Measurements from ENCODE around the gene RAB11FIP3.

The RAB11FIP3 gene

GRCh38 chr16:557463-558297 lies 132.2 kb downstream of the RAB11FIP3 start:
- DNase-seq, result no peak

- DNase-seq, result no peak
Measured at GRCh38 chr16:558298-559020, 133.0 kb downstream of the RAB11FIP3 start.

GRCh38 chr16:559021-559380 lies 133.6 kb downstream of the RAB11FIP3 start:
- DNase-seq, result no peak

DNA sequence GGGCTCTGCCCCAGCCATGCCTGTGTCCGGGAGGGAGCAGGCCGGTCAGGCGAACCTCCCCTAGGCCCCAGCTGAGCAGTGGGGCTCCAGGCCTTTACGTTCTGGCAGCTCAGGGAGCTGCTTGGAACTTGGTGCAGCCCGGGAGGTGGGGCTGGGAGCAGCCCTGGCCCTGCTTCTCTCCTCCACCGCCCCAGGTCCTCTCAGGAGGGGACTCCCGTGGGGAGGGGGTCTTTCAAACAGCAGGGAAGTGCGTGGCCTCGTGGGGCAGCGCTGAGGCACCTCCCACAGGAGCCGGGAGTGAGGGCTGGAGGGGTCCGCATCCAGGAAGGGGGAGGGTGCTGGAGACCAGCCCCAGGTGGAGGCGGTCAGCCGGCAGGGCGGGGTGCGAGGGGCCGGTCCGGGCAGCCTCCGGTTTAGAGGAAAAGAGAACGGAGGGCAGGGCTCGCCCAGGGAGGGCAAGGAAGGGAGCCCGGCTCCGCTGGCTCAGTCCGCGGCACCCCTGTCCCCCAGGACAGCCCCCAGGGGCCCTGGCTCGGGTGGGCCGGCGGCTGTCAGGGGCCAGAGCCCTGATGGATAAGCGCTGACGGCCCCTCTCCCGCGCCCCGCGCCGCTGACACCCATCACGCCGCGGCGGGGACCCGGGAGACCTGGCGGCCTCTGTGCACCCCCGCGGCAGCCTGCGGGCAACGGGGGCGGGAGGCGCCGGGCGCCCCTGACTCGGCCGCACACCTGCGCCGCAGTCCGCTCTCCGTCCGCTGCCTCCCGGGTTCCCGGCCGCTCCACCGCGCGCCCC lies 134.2 kb downstream of the RAB11FIP3 start:
- DNase-seq, result no peak

DNA sequence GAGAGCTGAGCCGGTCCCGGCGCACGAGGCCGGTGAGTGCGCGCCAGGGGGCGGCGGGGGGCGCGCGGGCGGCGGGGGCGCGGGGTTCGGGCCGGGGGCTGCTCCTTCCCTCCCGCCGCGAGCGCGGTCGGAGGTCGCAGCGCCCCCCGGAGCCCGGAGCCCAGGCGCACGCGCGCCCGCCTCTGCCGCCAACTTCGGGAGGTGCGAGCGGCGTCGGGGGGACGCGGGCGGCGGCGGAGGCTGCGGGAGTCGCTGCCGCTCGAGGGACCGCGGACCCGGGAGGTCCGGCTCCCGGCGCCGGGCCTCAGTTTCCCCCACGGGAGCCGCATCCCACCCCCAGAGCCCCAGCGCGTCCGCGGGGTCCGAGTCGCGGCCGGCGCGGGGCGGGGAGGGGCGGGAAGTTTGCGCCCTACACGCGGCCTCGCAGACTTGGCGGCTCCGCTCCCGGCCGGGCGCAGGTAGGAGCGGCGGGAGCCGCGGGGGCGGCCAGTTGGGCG lies 134.8 kb downstream of the RAB11FIP3 start, which contains the start of gene PRR35:
Gene PRR35, plus strand, starts transcription at position 191 of the 497 bp plus-strand sequence. CDS start 2,901 bp downstream, outside the sequence.
- DNase-seq, result no peak

DNA sequence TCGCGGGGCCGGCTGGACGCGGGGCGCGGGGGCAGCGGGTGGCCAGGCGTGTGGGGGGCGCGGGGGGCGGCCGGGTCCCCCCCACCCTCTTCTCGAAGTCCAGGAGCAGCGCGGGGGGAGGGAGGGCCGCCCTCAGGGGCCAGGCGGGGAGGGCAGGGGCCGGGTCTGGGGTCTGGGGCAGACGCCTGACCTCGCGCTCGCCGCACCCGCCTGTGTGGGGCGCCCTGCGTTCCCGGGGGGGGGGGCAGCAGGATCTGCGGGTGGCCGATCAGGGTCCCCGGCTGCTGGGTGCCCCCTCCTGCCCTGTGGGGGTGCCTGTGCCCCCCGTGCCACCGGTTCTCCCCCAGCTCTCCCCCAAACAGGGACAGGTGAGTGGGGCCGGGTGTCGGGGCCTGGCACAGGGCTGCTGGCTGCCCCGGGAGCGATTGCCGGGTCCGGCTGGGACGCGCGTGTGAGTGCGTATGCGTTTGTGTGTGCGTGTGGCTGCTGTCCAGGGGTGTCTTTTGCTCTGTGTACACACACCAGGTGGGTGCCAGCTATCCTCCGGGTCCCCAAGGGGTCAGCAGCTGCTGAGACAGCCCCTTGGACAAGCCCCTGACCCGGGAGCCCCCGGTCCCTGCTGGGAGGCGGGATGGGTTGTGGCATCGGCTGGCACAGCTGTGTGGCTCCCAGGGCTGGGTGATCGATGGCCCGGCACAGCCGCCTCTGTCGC lies 135.4 kb downstream of the RAB11FIP3 start:
- no peak for DNase-seq

DNA sequence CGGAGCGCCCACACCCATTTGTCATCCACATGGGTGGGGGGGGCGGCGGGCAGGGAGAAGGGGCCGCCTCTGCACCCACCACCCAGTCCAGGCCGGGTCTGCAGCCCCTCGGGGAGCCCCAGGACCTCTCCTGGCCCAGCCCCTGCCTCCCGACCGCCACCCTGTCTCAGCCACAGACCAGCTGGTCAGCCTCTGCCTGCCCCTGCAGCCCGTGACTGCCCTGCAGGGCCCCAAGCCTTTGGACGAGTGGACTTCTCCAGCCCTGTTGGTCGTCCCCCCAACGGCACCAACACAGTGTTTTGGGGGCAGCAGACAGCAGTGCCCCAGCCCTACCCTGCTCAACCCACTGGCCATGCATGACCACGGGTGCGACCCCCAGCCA lies 136.0 kb downstream of the RAB11FIP3 start:
- no peak for DNase-seq

GRCh38 chr16:561957-562938 lies 136.8 kb downstream of the RAB11FIP3 start:
- DNase-seq, result no peak

DNA sequence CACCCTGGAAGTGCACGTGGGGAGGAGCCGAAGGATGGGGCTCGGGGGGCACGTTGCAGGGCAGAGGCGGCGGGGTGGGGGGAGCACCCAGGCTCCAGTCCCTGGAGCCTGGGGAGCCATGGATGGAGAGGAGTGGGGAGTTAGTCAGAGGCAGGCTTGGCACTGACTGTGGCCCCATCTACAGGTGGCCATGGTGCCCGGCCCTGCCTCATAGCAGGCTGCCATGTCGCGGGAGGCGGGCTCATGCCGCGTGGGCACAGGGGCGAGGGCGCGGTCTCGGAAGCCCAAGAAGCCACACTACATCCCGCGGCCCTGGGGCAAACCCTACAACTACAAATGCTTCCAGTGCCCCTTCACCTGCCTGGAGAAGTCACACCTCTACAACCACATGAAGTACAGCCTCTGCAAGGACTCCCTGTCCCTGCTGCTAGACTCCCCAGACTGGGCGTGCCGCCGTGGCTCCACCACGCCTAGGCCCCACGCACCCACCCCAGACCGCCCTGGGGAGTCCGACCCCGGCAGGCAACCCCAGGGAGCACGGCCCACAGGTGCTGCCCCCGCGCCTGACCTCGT lies 137.7 kb downstream of the RAB11FIP3 start:
- DNase-seq, result no peak

DNA sequence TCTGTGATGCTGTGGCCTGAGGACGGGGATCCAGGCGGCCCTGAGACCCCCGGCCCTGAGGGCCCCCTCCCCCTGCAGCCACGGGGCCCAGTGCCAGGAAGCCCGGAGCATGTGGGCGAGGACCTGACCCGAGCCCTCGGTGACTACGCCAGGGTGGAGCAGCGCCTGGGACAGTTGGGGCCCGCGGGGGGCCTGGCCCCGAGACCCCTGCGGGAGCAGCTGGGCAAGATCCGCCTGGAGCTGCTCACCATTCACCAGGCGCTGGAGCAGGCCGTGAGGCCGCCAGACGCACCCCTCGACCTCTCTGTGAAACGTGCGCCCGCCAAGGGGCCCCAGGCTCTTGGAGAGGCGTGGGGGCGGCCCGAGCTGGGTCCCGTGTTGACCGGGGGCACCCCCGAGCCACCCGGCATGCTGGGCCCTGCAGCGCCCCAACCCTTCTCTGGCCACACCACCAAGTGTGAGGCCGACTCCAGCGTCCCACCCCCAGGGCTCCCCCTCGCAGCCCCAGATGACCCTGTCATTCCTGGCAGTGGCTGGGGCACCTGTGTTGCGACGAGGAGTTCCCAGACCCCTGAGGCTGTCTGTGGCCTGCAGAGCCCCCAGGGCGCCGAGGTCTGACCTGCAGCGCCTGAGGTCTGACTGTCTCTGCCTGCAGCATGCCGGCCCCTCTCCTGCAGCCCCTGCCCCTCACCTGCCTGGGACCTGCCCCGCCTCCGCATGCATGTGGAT lies 139.4 kb downstream of the RAB11FIP3 start:
- DNase-seq, result no peak

- no peak for DNase-seq
Measured at GRCh38 chr16:565419-566330, 140.2 kb downstream of the RAB11FIP3 start.

- DNase-seq, result peak; percentile 38 to 50
Measured at GRCh38 chr16:566475-567372, 141.3 kb downstream of the RAB11FIP3 start, which contains the start of gene NHLRC4. Gene NHLRC4 (plus strand): TSS chr16:567005. CDS start chr16:568048, 1,043 bp downstream.

DNA sequence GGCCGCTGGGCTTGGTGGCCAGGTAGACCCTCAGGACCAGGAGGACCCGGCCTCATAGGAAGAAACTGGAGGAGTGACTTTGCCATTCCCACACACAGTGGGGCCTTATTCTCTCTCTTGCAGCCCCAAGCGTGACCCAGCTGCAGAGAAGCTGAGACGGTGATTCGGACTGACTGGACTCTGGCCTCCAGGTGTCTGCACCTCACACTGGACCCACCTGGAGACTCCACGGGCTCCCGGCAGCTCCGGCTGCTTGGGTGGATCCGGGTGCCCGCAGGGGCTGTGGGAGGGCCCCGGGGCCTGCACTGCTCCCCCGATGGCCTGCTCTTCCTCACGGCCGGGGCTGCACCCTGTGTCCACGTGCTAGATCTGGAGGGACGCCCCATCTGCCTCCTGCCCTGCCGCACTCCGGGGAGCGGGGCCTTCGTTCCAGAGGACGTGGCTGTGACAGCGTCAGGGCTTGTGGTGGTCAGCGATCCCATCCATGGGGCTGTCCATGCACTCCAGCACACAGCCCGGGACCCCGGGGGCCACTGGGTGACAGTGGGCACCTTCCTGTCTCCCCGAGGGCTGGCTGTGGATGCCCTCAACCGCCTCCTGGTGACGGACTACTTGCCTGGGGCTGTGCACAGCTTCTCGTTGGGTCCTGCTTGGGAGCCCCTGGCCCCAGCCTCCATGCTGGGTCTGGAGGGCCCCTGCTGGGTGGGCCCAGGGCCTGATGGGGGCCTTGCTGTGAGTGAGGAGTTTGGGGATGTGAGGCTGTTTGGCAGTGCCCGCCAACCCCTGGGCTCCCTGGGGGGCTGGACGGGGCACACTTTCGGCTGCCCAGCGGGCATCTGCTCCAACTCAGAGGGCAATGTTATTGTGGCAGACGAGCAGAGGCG lies 142.2 kb downstream of the RAB11FIP3 start:
- DNase-seq, result no peak

DNA sequence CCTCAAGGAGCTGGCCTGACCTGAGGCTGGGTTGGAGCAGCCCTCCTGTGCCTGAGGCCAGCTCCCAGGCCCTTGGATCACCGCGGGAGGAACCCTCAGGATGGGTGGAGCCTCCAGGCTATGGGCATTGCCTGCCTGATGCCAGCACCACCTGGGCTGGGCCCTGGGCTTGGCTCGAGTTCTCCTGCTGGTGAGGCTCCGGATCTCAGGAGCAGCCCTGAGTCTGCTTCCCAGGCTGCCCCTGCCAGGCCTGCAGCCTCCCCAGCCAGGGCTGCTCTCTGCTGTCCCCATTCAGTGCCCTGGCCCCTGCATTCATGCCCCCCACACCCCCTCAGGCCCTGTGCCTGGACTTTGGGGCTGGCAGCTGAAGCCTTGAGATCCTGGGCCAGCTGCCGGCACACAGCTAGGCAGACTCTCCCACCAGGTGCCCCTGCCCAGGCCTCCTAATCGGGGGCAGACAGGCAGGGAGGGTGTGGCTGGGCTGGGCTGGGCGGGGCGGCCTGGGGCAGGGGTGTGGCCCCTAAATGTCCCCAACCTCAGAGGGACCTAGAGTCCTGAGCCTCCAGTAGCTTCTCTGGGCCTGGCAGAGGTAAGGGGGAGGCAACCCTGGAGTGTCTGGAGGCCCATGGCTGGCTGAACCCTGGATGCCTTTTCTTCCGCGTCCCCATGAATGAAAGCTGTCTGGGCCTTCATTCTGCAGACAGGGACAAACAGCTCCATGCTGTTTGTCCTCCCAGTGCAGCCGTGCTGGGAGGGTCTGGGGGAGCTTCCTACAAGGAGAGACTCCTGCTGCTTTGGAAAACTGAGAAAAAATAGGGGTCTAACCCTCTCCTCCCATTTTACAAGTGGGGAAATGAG lies 143.2 kb downstream of the RAB11FIP3 start:
- no peak for DNase-seq

GRCh38 chr16:569445-570254 lies 144.2 kb downstream of the RAB11FIP3 start, which contains the start of gene PIGQ:
Gene PIGQ (plus strand): TSS chr16:569968. CDS start chr16:574075, 4,107 bp downstream.
- DNase-seq, result peak; percentile 42 to 50

All from inflammatory macrophage treated with lipopolysaccharide for 1 hour (primary cell).